Measurements from ENCODE around the gene STXBP5. TPM values are rescaled to one million over a fixed set of nuclear protein-coding genes. Genes with fewer than 3 reads are reported as not detected.

STXBP5 gene
- total and polyA plus RNA-seq, 8 donors = 11.1 to 27.7 (median 13.3) TPM

- Histone ChIP-seq H3K27me3 (no peaks in the 10 kb centered on the region), H3K4me1 (no peaks in the 10 kb centered on the region), H3K27ac (no peak overlapping the region), H3K9me3 (no peaks in the 10 kb centered on the region), H3K36me3 (peaks cover 0 to 19% of the 10 kb centered on the region in 2 donors), H3K4me3 (no peak overlapping the region)
- no peak for DNase-seq
- intact Hi-C loops (cut with DNase I) = no loop called here
- no peak for TF ChIP-seq CTCF (IDR thresholded peaks at IDR 0.05)
- no peak for ATAC-seq
These were observed 33.9 kb downstream of the STXBP5 start for GRCh38 chr6:147238164-147238563.

- Histone ChIP-seq H3K27ac (no peak overlapping the region), H3K27me3 (no peaks in the 10 kb centered on the region), H3K4me1 (no peaks in the 10 kb centered on the region), H3K36me3 (peaks cover 0 to 20% of the 10 kb centered on the region in 2 donors), H3K9me3 (no peaks in the 10 kb centered on the region), H3K4me3 (no peak overlapping the region)
- no peak for DNase-seq
- ATAC-seq = no peak
- TF ChIP-seq CTCF (IDR thresholded peaks at IDR 0.05) = no peak
- intact Hi-C loops (cut with DNase I) = no loop called here
These were observed 34.7 kb downstream of the STXBP5 start for GRCh38 chr6:147238906-147239305.

GRCh38 chr6:147244832-147245231 is 40.6 kb downstream of the STXBP5 start:
- Histone ChIP-seq H3K36me3 (peaks cover 0 to 15% of the 10 kb centered on the region in 2 donors), H3K9me3 (no peaks in the 10 kb centered on the region), H3K4me1 (no peaks in the 10 kb centered on the region), H3K27ac (no peak overlapping the region), H3K4me3 (no peak overlapping the region), H3K27me3 (no peaks in the 10 kb centered on the region)
- intact Hi-C loops (cut with DNase I) = no loop called here
- no peak for ATAC-seq
- TF ChIP-seq CTCF (IDR thresholded peaks at IDR 0.05) = no peak
- no peak for DNase-seq

DNA sequence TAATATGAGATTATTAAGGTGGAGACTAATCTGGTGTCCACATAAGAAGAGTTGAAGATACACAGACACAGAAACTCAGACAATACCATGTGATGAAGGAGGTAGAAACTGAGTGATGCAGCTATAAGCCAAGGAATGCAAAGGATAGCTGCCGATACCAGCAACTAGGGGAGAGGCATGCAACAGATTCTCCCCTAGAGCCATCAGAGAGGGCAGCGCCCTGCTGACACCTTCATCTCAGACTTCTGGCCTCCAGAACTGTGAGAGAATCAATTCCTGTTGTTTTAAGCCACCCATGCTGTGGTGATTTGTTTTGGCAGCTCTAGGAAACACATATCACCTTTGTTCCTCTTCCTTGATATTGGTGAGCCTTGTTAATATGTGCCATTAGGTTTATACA is 41.5 kb downstream of the STXBP5 start:
- Histone ChIP-seq H3K27me3 (no peaks in the 10 kb centered on the region), H3K9me3 (no peaks in the 10 kb centered on the region), H3K27ac (no peak overlapping the region), H3K4me3 (no peak overlapping the region), H3K36me3 (peaks cover 0 to 20% of the 10 kb centered on the region in 2 donors), H3K4me1 (no peaks in the 10 kb centered on the region)
- no peak for TF ChIP-seq CTCF (IDR thresholded peaks at IDR 0.05)
- DNase-seq (no peak), ATAC-seq (no peak)
- intact Hi-C loops (cut with DNase I) = no loop called here

DNA sequence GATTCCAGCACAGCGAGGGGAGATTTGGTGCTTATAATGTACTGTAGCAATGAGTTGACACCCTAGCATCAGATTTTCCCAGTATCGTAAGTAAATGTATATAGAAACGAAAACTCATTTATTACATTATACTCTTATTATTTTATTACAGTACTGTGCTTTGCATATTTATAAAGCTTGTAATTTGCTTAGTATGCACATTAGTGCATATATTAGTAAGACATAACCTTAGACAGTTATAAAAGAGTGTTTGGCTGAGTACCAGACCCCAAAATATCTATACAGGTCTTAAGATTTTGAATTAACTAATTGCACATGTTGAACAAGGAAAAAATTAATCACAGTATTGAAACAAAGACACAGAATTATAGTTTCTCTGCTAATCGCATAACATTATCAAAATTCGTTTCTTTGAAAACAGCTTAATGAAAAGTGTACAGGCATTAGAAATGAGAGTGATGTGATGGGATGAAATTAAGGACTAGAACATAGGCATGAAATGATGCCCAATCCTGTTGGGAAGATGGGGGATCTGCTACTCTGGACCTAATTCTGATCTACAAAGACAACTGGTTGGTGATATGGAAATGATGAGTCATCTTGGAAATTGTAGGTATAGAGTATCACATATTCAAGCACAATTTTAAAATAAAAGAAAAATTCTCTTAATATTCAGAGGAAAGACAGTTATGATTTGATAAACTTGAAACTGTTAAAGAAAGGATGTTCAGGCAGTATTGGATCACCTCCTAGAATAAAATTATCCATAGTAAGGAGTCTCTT is 42.8 kb downstream of the STXBP5 start:
- H3K9me3 ChIP-seq = peaks cover 0 to 3% of the 10 kb centered on the region in 2 donors
- H3K27me3 ChIP-seq = no peaks in the 10 kb centered on the region
- no peak for ATAC-seq
- H3K4me3 ChIP-seq = no peak overlapping the region
- H3K4me1 ChIP-seq = no peaks in the 10 kb centered on the region
- TF ChIP-seq CTCF (IDR thresholded peaks at IDR 0.05) = no peak
- H3K36me3 ChIP-seq = peaks cover 0 to 34% of the 10 kb centered on the region in 2 donors
- DNase-seq = no peak
- intact Hi-C loops (cut with DNase I) = no loop called here
- H3K27ac ChIP-seq = no peak overlapping the region
